ENCODE data around the gene SLC37A1.

The SLC37A1 gene

GRCh38 chr21:42478504-42478903, 35.1 kb upstream of the SLC37A1 start:
- in situ Hi-C loops (cut with HindIII; ENCODE audit: low sequenced_read_pairs) = no loop called here

DNA sequence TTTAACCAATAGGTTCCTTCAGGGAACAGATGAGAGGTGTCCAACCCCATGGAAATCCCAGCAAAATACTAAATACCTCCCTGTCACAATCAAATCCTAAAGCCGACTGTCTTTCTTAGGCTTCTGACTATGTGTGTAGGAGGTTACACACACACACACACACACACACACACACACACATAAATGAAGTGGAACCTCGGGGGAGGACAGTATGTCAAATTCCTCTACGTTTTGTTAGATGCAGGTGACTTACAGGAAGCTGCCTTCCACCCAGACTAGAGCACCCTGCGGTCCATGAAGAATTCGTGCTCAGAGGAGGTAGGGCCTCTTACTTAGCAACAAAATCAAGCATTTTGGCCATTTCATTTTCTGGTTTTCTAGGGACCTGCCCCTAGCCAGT, 34.1 kb upstream of the SLC37A1 start:
- in situ Hi-C loops (cut with HindIII; ENCODE audit: low sequenced_read_pairs) = no loop called here

GRCh38 chr21:42480736-42481135, 32.9 kb upstream of the SLC37A1 start:
- in situ Hi-C loops (cut with HindIII; ENCODE audit: low sequenced_read_pairs) = no loop called here

GRCh38 chr21:42481169-42481568, 32.5 kb upstream of the SLC37A1 start:
- in situ Hi-C loops (cut with HindIII; ENCODE audit: low sequenced_read_pairs) = no loop called here

DNA sequence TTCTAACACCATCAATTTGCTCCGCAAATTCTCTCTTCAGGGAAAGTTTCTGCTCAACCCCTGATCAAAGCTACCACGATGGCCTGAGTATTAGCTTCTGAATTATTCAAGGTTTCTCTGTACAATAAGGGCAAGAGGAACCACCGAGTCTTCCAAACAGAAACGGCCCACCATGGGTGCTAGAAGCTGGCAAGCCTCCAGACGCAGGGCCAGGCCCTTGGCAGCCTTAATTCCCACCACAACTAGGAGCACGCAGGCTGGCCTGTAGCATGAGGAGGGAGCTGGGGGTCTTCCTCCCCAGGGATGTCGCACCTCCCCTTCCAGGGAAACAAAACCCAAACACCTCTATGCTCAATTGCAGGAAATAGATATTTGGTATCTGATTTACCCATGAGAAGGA, 28.7 kb upstream of the SLC37A1 start:
- in situ Hi-C loops (cut with HindIII; ENCODE audit: low sequenced_read_pairs) = no loop called here

DNA sequence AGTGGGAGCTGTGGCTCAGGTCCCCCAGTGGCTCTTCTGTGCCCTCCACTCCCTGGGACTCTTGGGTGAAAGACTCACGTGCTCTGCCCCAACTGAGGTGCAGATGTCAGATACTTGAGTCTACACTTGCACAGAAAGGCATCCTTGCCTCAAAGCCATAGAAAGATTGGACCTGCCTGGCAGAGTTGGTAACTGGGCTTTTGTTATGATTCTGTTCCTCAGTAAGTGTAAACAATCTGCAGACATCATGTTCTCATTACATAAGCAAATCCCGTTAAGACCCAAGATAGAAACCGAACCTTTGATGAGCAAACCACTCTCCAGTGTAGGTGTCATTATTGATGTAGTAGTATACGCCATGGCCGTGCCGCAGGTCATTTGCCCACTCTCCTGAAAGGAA, 27.6 kb upstream of the SLC37A1 start:
- in situ Hi-C loops (cut with HindIII; ENCODE audit: low sequenced_read_pairs) = no loop called here

DNA sequence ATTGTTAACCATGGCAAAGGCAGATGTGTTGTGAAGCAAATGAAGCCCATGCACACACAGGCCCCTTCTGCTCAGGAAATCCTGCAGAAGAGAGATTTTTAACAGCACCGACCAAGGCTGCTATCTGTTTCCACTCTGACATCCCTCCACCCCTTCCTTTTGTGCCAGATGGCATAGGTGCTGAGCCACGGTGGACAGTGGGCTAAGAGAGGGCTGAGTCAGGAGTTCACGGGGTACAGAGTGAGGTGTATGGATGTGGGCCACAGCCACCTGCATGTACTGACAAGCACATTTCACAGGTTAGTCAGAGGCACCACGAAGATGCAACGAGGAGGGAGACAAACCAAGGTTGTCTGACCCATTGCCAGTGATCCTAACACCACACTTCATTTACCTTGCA, 27.1 kb upstream of the SLC37A1 start:
- in situ Hi-C loops (cut with HindIII; ENCODE audit: low sequenced_read_pairs) = no loop called here

GRCh38 chr21:42489006-42489563, 24.6 kb upstream of the SLC37A1 start:
- in situ Hi-C loops (cut with HindIII; ENCODE audit: low sequenced_read_pairs) = no loop called here

DNA sequence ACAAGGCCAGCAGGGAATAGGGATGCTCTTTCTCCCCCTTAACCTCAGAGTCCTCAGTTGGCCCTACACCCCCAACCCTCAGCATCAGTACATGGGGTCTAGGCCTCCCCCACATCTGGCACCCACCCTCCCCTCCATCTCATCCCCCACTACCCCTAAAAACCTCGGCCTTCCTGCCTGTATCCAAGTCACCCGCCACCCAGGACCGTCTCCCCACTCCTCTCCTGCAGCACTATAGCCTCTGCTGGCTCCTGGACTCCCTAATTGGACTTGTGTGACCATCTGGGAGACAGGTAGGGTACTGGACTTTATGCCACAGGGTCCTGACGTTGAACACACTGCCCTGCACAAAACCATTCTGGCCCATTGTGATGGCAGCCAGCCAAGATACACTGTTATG, 23.7 kb upstream of the SLC37A1 start:
- in situ Hi-C loops (cut with HindIII; ENCODE audit: low sequenced_read_pairs) = loop anchor here (5.0 kb wide), 1 partner anchor 33 kb away; no protein-coding TSS in a partner anchor

- in situ Hi-C loops (cut with HindIII; ENCODE audit: low sequenced_read_pairs) = loop anchor here (5.0 kb wide), 1 partner anchor 33 kb away; no protein-coding TSS in a partner anchor
Observed at GRCh38 chr21:42490720-42491119, 22.9 kb upstream of the SLC37A1 start.

DNA sequence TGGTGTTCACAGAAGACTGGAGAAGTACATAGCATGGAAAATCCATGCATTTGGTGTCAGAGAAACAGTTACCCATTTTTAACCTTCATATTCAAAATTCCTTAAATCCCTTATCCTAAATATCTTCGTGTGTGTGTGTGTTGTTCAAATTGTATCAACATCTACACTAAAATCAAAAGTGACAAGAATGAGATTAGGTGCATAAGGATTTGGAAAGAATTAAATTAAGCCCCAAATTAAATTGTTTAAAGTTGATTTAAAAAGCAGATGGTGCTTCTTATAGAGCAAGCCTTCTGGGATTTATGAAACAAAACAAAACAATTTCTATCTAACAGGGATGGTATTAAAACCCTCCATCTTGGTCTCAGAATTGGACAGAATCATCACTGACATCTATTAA, 22.3 kb upstream of the SLC37A1 start:
- in situ Hi-C loops (cut with HindIII; ENCODE audit: low sequenced_read_pairs) = loop anchor here (5.0 kb wide), 1 partner anchor 34 kb away; no protein-coding TSS in a partner anchor

GRCh38 chr21:42492201-42492600, 21.5 kb upstream of the SLC37A1 start:
- in situ Hi-C loops (cut with HindIII; ENCODE audit: low sequenced_read_pairs) = loop anchor here (5.0 kb wide), 1 partner anchor 35 kb away; no protein-coding TSS in a partner anchor

DNA sequence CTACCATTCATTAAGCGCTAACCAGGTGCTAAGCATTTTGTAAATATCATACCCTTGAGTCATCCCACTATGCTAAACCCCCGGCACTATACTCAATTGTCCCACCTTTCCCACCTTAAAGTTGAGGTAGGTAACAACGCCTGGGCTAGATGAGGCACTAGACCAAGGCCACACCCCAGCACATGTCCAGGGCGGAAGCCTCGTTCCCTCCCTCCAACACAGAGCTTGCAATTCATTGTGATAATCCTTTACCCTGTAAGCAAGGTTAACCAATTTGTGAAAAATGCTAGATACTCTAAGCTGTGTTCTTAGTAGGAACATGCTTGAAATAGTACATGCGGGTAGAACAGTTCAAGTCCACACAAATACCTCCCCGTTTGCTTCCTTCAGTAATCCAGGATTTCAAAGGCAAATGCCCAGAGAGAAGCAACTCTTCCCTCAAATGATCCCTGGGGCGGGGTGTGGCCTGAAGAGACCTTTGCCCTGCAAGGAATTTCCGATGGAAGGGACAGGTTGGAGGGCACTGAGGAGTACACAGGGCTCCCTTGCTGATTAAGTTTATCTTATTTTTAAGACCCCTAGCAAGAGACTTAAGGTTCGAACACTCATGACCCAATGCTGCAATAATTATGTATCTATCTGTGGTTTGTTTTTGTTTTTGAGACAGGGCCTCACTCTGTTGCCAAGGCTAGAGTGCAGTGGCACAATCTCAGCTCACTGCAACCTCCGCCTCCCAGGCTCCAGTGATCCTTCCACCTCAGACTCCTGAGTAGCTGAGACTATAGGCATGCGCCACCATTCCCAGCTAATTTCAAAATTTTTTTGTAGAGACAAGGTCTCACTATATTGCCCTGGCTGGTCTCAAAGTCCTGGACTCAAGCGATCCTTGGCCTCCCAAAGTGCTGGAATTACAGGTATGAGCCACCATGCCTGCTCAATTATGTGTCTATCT, 20.3 kb upstream of the SLC37A1 start:
- in situ Hi-C loops (cut with HindIII; ENCODE audit: low sequenced_read_pairs) = loop anchor here (5.0 kb wide), 1 partner anchor 36 kb away; no protein-coding TSS in a partner anchor

GRCh38 chr21:42495027-42495426, 18.6 kb upstream of the SLC37A1 start:
- in situ Hi-C loops (cut with HindIII; ENCODE audit: low sequenced_read_pairs) = no loop called here

DNA sequence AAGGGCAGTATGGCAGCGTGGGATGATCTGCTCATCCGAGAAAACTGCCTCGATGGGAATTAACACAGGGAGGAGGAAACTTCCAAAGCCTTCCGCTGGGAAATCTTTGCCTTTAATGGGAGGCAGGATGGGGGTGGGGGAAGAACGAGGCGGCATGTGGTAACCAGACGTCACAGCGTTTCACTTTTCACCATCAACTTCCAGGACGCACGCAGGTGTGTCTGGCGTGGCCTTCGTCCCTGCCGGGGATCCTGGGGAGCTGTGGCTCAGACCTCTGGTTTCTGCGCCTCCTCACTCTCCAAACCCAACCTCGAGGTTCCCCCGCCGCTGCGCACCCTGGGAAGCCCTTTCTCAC, 17.9 kb upstream of the SLC37A1 start:
- in situ Hi-C loops (cut with HindIII; ENCODE audit: low sequenced_read_pairs) = no loop called here

DNA sequence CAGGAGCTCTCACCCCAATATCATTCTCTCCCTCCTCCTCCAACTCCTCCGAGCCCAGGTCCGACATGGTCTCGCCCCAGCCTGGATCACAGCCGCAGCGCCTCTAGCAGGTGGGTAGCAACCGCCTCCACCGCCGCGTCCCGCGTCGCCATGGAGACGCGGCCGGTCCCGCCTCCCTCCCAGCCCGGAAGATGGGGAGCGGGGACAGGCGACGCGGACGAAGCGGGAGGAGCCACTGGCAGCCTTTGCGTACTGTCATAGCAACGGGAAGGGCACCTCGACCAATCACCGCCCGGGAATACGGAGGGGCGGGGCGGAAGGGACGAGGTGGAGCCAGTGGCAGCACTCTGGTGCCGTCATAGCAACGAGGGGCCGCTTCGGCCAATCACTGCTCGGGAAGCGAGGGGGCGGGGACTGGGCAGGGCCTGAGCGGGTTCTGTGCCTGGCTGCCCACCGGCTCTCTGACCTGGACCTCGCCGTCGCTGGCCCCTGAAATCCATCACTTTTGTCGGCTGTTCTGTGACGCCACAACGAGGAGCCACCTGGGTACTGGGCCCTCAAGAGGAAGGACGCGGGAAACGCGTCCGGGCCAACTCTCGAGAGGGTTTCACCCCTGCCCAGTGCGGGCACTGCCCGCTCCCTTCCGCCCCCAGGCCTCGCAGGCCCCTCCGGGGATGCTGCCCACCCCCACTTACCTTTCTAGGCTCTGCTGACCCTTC, 17.4 kb upstream of the SLC37A1 start, which contains the start of gene RSPH1:
Gene RSPH1 (minus strand): TSS at position 105 of the 719 bp plus-strand sequence. CDS start 38 bp downstream, at position 67.
- in situ Hi-C loops (cut with HindIII; ENCODE audit: low sequenced_read_pairs) = no loop called here

DNA sequence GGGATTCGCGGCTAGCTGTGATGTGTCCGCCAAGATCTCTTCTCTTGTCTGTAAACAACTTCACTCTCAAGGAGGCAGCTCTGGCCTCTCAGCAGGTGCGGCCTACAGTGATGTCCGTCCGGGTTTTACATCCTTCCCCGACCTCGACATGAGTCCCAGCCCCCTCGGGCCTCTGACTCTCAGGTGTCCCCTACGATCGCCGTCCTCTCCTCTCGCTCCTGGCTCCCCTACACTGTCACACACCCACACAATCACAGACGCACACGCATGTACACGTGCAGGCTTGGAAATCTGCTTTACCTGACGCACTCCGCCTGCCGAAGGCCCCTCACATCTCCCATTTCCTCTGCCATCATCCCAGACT, 16.8 kb upstream of the SLC37A1 start:
- in situ Hi-C loops (cut with HindIII; ENCODE audit: low sequenced_read_pairs) = no loop called here

- in situ Hi-C loops (cut with HindIII; ENCODE audit: low sequenced_read_pairs) = no loop called here
Observed at GRCh38 chr21:42498012-42498411, 15.6 kb upstream of the SLC37A1 start.

DNA sequence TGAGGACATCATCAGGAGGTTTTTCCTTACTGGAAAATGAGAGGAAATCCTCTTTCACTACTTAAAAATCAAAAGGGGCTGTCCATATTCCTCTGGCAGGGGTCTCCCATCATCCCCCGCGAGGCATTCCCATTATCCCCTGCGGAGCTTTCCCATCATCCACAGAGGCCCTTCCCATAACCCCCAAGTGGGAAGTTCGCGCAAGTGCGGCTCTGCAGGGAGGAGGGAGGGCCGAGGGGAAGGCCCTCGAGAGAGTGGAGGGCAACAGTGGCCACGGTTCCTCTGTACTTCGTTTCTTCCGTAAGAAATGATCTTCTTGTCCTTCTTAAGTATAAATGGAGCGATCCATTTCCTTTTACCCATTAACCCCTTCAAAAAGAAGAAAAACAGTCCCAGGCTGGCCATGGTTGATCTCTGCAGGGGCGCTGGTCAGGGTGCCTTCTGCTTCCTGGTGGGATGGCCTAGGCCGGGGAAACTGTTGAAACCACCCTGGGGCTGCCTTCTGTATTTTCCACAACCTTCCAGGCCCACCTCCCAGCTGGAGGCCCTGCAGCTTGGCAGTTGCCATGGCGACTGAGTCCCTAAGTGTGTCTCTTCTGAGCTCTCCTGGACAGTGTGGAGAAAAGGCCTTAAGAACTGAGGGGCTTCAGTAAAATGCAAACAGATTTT, 14.1 kb upstream of the SLC37A1 start:
- in situ Hi-C loops (cut with HindIII; ENCODE audit: low sequenced_read_pairs) = no loop called here

DNA sequence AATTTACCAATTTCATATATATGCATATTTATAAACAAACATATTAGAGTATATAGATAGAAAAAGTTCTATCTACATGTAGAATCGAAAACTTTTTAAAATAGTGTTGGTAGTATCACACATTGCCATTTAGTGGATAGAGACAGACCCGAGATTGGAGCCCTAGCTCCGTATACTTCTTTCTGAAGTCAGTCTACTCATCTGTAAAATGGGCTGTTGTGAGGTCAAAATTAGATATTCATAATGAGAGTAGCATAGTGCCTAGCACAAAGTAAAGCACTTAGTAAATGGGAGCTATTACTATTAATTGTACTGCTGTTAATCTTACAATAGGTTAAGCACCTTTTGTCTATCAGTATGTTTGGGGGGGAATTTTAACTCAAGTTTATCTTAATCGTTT, 13.4 kb upstream of the SLC37A1 start:
- in situ Hi-C loops (cut with HindIII; ENCODE audit: low sequenced_read_pairs) = no loop called here

- in situ Hi-C loops (cut with HindIII; ENCODE audit: low sequenced_read_pairs) = no loop called here
Observed at GRCh38 chr21:42500736-42501135, 12.9 kb upstream of the SLC37A1 start.
